ENCODE results near the gene GGT6.

The GGT6 gene

DNA sequence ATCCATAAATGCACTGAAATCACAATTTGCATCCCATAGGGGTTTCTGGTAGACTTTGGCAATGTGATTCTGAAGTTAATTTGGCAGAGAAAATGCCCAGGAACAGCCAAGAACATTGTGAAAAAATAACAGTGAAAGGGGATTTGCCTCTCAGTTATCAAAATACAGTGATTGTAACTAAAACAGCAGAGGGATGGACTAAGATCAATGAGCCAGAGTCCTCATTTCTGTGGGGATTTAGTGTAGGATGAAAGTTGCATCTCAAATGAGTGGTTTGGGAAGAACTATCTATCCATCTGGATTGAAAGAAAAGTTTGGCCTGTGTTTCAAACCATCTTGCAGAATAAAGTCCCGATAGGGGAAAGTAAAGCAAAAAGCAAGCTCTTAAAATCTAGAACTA, 33.2 kb downstream of the GGT6 start:
- DNase-seq (ENCODE audit: low read depth in 3 of 3, low spot score in 1 of 3), result no peak

GRCh38 chr17:4525691-4526397, 34.5 kb downstream of the GGT6 start:
- no peak for DNase-seq (ENCODE audit: low read depth in 3 of 3, low spot score in 1 of 3)

GRCh38 chr17:4523946-4524345, 36.4 kb downstream of the GGT6 start:
- no peak for DNase-seq (ENCODE audit: low read depth in 3 of 3, low spot score in 1 of 3)

- DNase-seq (ENCODE audit: low read depth in 3 of 3, low spot score in 1 of 3), result no peak
Observed at GRCh38 chr17:4522661-4523060, 37.7 kb downstream of the GGT6 start.

DNA sequence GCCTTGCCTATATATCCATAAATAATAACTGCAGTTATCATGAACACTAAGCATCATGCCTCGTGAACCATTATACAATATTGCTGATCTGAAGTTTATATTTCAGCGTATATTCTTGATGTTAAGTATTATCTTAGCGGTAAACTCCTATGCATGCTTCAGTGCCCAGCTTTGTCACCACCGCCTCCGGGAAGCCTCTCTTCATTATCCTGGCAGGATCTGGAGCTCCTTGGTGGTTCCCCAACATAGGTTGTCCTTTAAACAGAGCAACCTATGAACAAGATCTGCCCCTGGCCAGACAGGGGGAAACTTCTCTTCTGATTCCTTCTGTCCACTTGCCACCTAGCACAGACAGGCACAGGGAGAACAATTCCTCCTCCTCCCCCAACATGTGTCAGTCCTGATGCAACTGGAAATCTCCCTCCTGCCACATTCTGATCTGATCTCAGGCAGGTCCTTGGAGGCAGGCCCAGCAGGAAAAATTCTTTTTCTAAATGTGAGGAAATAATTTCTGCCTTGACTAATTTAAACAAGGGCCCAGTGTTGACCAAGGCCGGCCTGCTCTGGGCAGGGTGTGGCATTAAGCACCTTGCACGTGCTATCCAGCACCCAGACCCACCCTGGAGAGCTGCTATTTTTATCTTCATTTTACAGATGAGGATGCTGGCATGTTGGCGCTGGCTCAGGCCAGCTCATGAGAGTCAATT, 39.3 kb downstream of the GGT6 start:
- no peak for DNase-seq (ENCODE audit: low read depth in 3 of 3, low spot score in 1 of 3)

DNA sequence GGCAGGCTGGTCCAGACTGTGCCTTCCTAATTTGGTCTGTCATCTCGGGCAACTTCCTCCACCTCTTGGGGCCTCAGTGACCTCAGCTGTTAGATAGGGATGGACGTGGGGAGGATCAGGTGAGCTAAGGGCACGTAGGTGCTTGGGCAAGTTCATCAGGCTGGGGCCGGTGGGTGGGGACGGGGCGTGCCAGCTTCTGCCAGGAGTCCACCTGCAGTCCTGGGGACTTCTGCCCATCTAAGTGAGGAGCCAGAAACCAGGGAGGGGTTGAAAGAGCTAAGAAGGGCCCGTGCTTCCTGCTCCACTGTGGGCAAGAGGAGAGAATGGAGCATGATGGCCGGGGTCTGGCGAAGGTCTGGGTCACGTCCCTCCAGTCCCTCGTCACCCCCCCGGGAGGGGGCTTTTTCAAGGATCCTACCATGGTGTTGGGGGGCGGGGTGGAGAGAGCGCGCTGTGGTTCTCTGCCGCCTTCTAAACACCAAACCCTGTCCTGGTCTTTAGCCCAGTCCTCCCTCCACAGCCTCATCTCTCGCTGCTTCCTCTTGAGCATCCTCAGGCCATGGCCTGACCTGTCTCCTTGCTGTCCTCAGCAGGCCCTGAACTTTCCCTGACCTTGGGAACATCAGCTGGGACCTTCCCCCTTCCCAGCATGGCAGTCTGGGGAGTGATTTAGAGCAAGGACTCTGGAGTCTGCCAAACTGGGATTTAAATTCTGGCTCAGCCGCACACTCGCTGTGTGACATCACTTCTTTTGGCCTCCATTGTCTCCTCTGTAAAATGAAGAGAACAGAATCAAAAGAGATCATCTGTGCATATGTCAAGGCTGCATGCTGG, 40.1 kb downstream of the GGT6 start:
- DNase-seq (ENCODE audit: low read depth in 3 of 3, low spot score in 1 of 3), result no peak

DNA sequence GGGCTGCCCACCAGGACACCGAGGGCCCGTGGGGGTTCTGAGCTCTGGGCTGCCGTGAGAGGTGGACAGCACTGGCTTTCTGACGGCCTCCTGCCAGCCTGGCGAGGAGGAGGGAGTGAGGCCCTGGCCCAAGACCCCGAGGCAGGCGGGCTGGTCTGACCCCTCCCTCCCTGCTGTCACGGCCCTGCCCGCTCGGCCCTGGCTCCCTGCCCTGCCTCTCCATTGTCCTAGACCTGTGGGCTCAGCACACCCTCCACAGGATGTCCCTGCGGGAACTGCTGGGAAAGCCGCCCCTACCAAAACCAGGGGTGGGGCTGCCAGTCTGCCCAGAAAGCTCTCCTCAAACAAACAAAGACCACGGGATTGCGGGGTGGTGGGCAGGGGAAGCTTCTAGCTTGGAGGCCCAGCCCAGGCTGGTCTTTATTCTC, 41.0 kb downstream of the GGT6 start:
- DNase-seq (ENCODE audit: low read depth in 3 of 3, low spot score in 1 of 3), result no peak

GRCh38 chr17:4518901-4519300, 41.5 kb downstream of the GGT6 start:
- no peak for DNase-seq (ENCODE audit: low read depth in 3 of 3, low spot score in 1 of 3)

DNA sequence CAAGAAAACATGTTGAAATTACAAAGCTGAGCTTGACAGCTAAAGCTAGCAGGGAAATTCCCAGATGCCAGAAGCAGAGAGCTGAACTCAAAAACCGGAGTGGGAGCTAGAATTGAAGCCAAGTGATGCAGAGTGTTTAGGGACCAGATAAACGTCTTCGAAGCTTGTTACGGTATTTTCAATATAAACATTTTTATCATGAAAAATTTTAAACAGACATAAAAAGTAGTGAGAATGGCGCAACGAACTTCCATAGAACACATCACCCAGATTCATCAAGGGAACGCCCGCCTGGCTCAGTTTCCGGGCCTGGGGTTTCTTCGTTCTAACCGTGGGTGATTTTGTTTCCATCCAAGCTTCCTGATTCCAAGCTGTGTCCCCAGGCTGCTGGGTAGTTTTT, 43.6 kb downstream of the GGT6 start:
- no peak for DNase-seq (ENCODE audit: low read depth in 3 of 3, low spot score in 1 of 3)

DNA sequence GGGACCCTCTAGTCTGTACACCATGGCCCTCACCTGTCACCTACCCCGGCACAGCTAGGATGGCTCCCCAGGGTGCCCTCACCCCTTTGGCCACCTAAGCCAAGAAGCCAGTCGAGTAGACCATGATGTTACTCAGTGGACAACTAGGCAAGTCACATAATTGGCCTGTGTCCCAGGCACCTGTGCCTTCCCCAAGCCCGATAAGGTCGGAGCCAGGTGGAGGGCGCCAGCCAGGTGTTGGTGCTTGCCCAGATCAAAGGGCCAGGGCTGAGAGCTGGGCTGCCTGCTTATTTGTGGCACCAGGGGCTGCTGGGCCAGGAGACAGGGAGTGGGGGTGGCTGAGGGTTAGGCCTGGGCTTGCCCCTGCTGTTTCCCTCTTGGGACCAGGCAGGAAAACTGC, 44.9 kb downstream of the GGT6 start:
- no peak for DNase-seq (ENCODE audit: low read depth in 3 of 3, low spot score in 1 of 3)

- DNase-seq (ENCODE audit: low read depth in 3 of 3, low spot score in 1 of 3), result no peak
Observed at GRCh38 chr17:4514779-4515178, 45.6 kb downstream of the GGT6 start.

DNA sequence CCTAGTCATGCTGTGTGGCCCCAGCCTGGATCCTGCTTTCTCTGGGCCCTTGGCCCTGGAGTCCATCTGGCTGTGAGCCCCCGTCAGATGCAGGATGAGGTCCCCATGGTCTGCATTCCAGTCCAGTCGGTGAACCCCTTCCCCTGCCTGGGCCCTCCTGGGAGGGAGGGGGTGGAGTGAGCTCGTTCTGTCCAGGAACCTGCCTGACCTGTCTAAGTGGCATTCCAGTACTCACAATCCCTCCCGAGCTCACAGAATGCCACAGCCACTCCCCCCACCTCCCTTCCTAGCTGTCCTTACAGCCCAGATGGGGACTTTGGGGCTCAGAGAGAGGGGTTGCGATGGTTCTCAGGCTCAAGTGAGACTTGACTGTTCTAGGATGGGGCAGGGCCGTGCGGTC, 46.2 kb downstream of the GGT6 start:
- no peak for DNase-seq (ENCODE audit: low read depth in 3 of 3, low spot score in 1 of 3)

GRCh38 chr17:4513113-4514032, 47.0 kb downstream of the GGT6 start:
- no peak for DNase-seq (ENCODE audit: low read depth in 3 of 3, low spot score in 1 of 3)

- no peak for DNase-seq (ENCODE audit: low read depth in 3 of 3, low spot score in 1 of 3)
Observed at GRCh38 chr17:4512156-4513112, 47.9 kb downstream of the GGT6 start.

GRCh38 chr17:4511199-4511932, 49.0 kb downstream of the GGT6 start:
- no peak for DNase-seq (ENCODE audit: low read depth in 3 of 3, low spot score in 1 of 3)

GRCh38 chr17:4510618-4510941, 49.8 kb downstream of the GGT6 start:
- DNase-seq (ENCODE audit: low read depth in 3 of 3, low spot score in 1 of 3), result no peak

GRCh38 chr17:4509923-4510617, 50.3 kb downstream of the GGT6 start:
- no peak for DNase-seq (ENCODE audit: low read depth in 3 of 3, low spot score in 1 of 3)

- DNase-seq (ENCODE audit: low read depth in 3 of 3, low spot score in 1 of 3), result no peak
Observed at GRCh38 chr17:4509401-4509800, 51.0 kb downstream of the GGT6 start.

DNA sequence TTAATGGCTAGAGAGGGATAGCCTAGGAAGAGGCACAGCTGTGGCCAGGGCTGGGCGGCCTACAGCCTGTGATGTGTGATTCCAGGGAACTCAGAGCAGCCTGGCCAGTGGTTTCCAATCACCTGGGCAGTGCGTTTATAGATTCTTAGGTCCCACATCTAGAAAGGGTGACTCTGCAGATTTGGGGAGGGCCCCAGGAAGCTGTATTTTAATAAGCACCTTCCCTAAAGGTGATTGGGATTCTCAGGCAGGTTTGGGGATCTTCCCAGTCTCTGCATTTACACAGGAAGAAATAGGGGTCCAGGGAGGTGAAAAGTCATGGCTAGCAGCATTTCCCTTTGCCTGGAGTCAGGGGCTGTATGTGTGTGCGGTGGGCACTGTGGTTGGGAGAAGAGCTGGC, 52.2 kb downstream of the GGT6 start:
- no peak for DNase-seq (ENCODE audit: low read depth in 3 of 3, low spot score in 1 of 3)

All from stimulated activated CD4-positive, alpha-beta T cell treated with anti-CD3 and anti-CD28 coated beads, TNF-alpha, amount 100 ng/mL, for 1 hour (primary cell).